GM23338 (cell line): ENCODE data around the gene KRTAP10-5. TPM values are rescaled to one million over a fixed set of nuclear protein-coding genes. Genes with fewer than 3 reads are reported as not detected.
A peak's percentile ranks its signal among the peaks of the same experiment; 100 is the strongest.

Source experiments
- ATAC-seq: fragments of 200-7000 bp; cut with Tn5 transposase; 3 replicates; pipeline ENCODE4 v1.9.1; 2020
- DNase-seq: peaks from one replicate; pipeline ENCODE4 v3.0.0-alpha.2; 2015; ENCODE audit warnings: low spot score
- H2AFZ ChIP-seq: fragments of 200-600 bp; sonication (generic); 2 replicates; pipeline ENCODE4 v1.8.0; 2016; ENCODE audit warnings: antibody characterized with exemption, mild to moderate bottlenecking, moderate library complexity
- H3F3A ChIP-seq: fragments of 200-600 bp; sonication (generic); replicated peaks from 2 replicates; pipeline ENCODE4 v1.8.0; 2017; ENCODE audit warnings: antibody characterized with exemption, mixed run types, low read depth
- H3K27ac ChIP-seq: fragments of 200-600 bp; sonication (generic); 2 replicates; pipeline ENCODE4 v1.6.1; 2016; ENCODE audit warnings: low read depth
- H3K27me3 ChIP-seq: fragments of 200-600 bp; sonication (generic); 2 replicates; pipeline ENCODE4 v1.8.0; 2016; ENCODE audit warnings: mild to moderate bottlenecking, mixed run types, moderate library complexity; ENCODE audit not compliant: insufficient read depth
- H3K36me3 ChIP-seq: fragments of 200-600 bp; sonication (generic); 2 replicates; pipeline ENCODE4 v1.8.0; 2016; ENCODE audit warnings: mild to moderate bottlenecking; ENCODE audit not compliant: insufficient read depth
- H3K4me1 ChIP-seq: fragments of 200-600 bp; sonication (generic); 2 replicates; pipeline ENCODE4 v1.8.0; 2016; ENCODE audit warnings: mild to moderate bottlenecking, moderate library complexity; ENCODE audit not compliant: insufficient read depth
- H3K4me2 ChIP-seq: fragments of 200-600 bp; sonication (generic); 2 replicates; pipeline ENCODE4 v1.7.1; 2017; ENCODE audit warnings: mixed run types
- H3K4me3 ChIP-seq: fragments of 200-600 bp; sonication (generic); 2 replicates; pipeline ENCODE4 v1.6.1; 2016; ENCODE audit warnings: mixed run types
- H3K79me2 ChIP-seq: fragments of 200-600 bp; sonication (generic); replicated peaks from 2 replicates; pipeline ENCODE4 v1.8.0; 2017; ENCODE audit warnings: mild to moderate bottlenecking; ENCODE audit not compliant: insufficient read depth
- H3K9me2 ChIP-seq: fragments of 200-600 bp; sonication (generic); 2 replicates; pipeline ENCODE4 v1.8.0; 2017; ENCODE audit not compliant: insufficient read depth
- H4K20me1 ChIP-seq: fragments of 200-600 bp; sonication (generic); replicated peaks from 2 replicates; pipeline ENCODE4 v1.8.0; 2017; ENCODE audit warnings: mild to moderate bottlenecking; ENCODE audit not compliant: insufficient read depth
- H3K27ac Mint-ChIP-seq: 2 replicates; pipeline ENCODE4 v1.8.0; 2020; ENCODE audit warnings: inconsistent platforms, mild to moderate bottlenecking, moderate library complexity, mixed read lengths
- H3K27me3 Mint-ChIP-seq: 3 replicates; pipeline ENCODE4 v1.8.0; 2022; ENCODE audit warnings: low read depth, mild to moderate bottlenecking, moderate library complexity, mixed read lengths, inconsistent platforms; ENCODE audit not compliant: insufficient read depth, poor library complexity
- H3K36me3 Mint-ChIP-seq: 3 replicates; pipeline ENCODE4 v1.8.0; 2021; ENCODE audit warnings: low read depth, mild to moderate bottlenecking, inconsistent platforms, moderate library complexity, mixed read lengths
- H3K4me1 Mint-ChIP-seq: 3 replicates; pipeline ENCODE4 v1.8.0; 2020; ENCODE audit warnings: mild to moderate bottlenecking, inconsistent platforms, mixed read lengths
- H3K4me3 Mint-ChIP-seq: 3 replicates; pipeline ENCODE4 v1.8.0; 2021; ENCODE audit warnings: moderate library complexity, mild to moderate bottlenecking, inconsistent platforms, mixed read lengths
- H3K9me3 Mint-ChIP-seq: 3 replicates; pipeline ENCODE4 v1.8.0; 2020; ENCODE audit warnings: moderate library complexity, mild to moderate bottlenecking, inconsistent platforms, mixed read lengths
- CREB1 ChIP-seq: fragments of 250-450 bp; sonication (Bioruptor Pico); IDR thresholded peaks from 2 replicates; pipeline ENCODE4 v1.5.0; 2020; ENCODE audit warnings: low read depth, mild to moderate bottlenecking, moderate library complexity
- EZH2 ChIP-seq: fragments of 200-600 bp; sonication (generic); IDR thresholded peaks from one replicate; pipeline ENCODE4 v1.8.0; 2017; ENCODE audit warnings: antibody characterized with exemption, mild to moderate bottlenecking, low read depth; ENCODE audit not compliant: unreplicated experiment
- EZH2phosphoT487 ChIP-seq: fragments of 200-600 bp; sonication (generic); IDR thresholded peaks from one replicate; pipeline ENCODE4 v1.8.1; 2018; ENCODE audit warnings: antibody characterized with exemption; ENCODE audit not compliant: unreplicated experiment
- JUNB ChIP-seq: IDR thresholded peaks from one replicate; pipeline ENCODE4 v1.6.1; 2016; ENCODE audit warnings: antibody characterized with exemption; ENCODE audit not compliant: unreplicated experiment
- NANOG ChIP-seq: IDR thresholded peaks from 2 replicates; pipeline ENCODE4 v1.6.1; 2016; ENCODE audit warnings: antibody characterized with exemption, borderline replicate concordance
- POLR2AphosphoS5 ChIP-seq: IDR thresholded peaks from 2 replicates; pipeline ENCODE4 v1.6.1; 2016; ENCODE audit warnings: antibody characterized with exemption, low read depth
- STAT1 ChIP-seq: IDR thresholded peaks from one replicate; pipeline ENCODE4 v1.6.1; 2016; ENCODE audit warnings: antibody characterized with exemption; ENCODE audit not compliant: unreplicated experiment
- ZNF114 ChIP-seq: fragments of 250-450 bp; sonication (Bioruptor Pico); IDR thresholded peaks from 2 replicates; pipeline ENCODE4 v1.5.0; 2020; ENCODE audit warnings: mild to moderate bottlenecking, moderate library complexity
- ZNF331 ChIP-seq: fragments of 250-450 bp; sonication (Bioruptor Pico); IDR thresholded peaks from 2 replicates; pipeline ENCODE4 v1.5.0; 2020; ENCODE audit warnings: low read depth, mild to moderate bottlenecking, moderate library complexity
- polyA plus RNA-seq: library from polyadenylated mRNA; unstranded; fragments of >200 nt; fragmentation: Nextera tagmentation; extraction: Ambion mirVana; gene quantifications from 2 replicates; pipeline ENCODE4 v1.2.1, GENCODE V29; 2016
- total RNA-seq: library from RNA; depleted of rRNA; stranded (reverse); fragments of >200 nt; shearing (Covaris generic); gene quantifications from 2 replicates; pipeline ENCODE4 v1.2.3, GENCODE V29; 2014
- TF ChIP-seq, protein P1 (sequence below): IDR thresholded peaks from one replicate; pipeline ENCODE4 v1.6.1; 2018; ENCODE audit warnings: antibody characterized with exemption; ENCODE audit not compliant: unreplicated experiment
- TF ChIP-seq, protein P2 (sequence below), 2 experiments: fragments of 200-600 bp in 1 of 2; sonication (generic) in 1 of 2; conservative IDR thresholded peaks; 2 replicates each; pipeline versions ENCODE4 v1.5.1 to v1.6.1; 2016 to 2017; ENCODE audit warnings: antibody characterized with exemption in 2 of 2, low read depth in 2 of 2, mild to moderate bottlenecking in 2 of 2, moderate library complexity in 1 of 2
- TF ChIP-seq, protein P3 (sequence below): IDR thresholded peaks from 2 replicates; pipeline ENCODE4 v1.6.1; 2016; ENCODE audit warnings: antibody characterized with exemption
- TF ChIP-seq, protein P4 (sequence below): fragments of 250-450 bp; sonication (Bioruptor Pico); IDR thresholded peaks from 2 replicates; pipeline ENCODE4 v1.5.0; 2020; ENCODE audit warnings: mild to moderate bottlenecking, moderate library complexity

The KRTAP10-5 gene
- total and polyA plus RNA-seq, 2 experiments from 2014 or later: not detected

DNA sequence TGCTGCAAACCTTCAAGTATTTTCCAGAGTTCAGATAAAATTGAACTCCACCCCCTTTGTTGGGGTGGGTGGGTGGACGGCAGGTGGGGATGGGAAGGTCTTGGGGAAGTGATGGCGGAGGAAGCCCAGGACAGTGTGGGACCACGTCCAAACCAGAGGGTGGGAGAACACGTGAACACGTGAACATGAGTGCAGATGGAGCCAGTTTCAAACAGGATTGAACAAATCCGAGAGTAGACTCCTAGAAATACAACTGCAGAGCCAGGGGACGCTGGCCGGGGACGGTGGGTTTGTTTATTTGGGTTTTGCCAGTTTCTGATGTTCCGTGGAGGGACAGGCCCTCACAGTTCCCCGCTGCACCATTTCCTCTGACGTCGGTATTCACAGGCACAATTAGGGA, 32.0 kb downstream of the KRTAP10-5 start:
- Mint-ChIP-seq H3K36me3 (peaks cover 19% of the 10 kb centered on the region; the same call in 2 of the 3 replicates), H3K4me1 (peaks cover 47% of the 10 kb centered on the region), H3K27ac (peak overlapping the region; percentile 95), H3K4me3 (no peak overlapping the region; the same call in 2 of the 3 replicates), H3K27me3 (peaks cover 20% of the 10 kb centered on the region), H3K9me3 (peaks cover 15% of the 10 kb centered on the region)
- Histone ChIP-seq H2AFZ (no peak overlapping the region), H3K79me2 (no peaks in the 10 kb centered on the region), H3K4me2 (peak overlapping the region; percentile 58; the same call in 1 of the 2 replicates), H3F3A (no peaks in the 10 kb centered on the region), H3K27me3 (no peaks in the 10 kb centered on the region), H4K20me1 (no peaks in the 10 kb centered on the region), H3K27ac (peak overlapping the region; percentile 96), H3K36me3 (no peaks in the 10 kb centered on the region; the same call in 1 of the 2 replicates), H3K4me1 (peaks cover 25% of the 10 kb centered on the region), H3K9me2 (no peaks in the 10 kb centered on the region), H3K4me3 (no peak overlapping the region)
- ATAC-seq: no peak
- no peak for DNase-seq
- TF ChIP-seq EZH2phosphoT487 (no peak), EZH2 (no peak), STAT1 (no peak), POLR2AphosphoS5 (no peak), CREB1 (CRISPR knock-in tag) (no peak), ZNF331 (CRISPR knock-in tag) (no peak), JUNB (no peak), NANOG (no peak), ZNF114 (no peak)
- TF ChIP-seq, protein P1, sequence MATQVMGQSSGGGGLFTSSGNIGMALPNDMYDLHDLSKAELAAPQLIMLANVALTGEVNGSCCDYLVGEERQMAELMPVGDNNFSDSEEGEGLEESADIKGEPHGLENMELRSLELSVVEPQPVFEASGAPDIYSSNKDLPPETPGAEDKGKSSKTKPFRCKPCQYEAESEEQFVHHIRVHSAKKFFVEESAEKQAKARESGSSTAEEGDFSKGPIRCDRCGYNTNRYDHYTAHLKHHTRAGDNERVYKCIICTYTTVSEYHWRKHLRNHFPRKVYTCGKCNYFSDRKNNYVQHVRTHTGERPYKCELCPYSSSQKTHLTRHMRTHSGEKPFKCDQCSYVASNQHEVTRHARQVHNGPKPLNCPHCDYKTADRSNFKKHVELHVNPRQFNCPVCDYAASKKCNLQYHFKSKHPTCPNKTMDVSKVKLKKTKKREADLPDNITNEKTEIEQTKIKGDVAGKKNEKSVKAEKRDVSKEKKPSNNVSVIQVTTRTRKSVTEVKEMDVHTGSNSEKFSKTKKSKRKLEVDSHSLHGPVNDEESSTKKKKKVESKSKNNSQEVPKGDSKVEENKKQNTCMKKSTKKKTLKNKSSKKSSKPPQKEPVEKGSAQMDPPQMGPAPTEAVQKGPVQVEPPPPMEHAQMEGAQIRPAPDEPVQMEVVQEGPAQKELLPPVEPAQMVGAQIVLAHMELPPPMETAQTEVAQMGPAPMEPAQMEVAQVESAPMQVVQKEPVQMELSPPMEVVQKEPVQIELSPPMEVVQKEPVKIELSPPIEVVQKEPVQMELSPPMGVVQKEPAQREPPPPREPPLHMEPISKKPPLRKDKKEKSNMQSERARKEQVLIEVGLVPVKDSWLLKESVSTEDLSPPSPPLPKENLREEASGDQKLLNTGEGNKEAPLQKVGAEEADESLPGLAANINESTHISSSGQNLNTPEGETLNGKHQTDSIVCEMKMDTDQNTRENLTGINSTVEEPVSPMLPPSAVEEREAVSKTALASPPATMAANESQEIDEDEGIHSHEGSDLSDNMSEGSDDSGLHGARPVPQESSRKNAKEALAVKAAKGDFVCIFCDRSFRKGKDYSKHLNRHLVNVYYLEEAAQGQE: no peak
- TF ChIP-seq, protein P2, sequence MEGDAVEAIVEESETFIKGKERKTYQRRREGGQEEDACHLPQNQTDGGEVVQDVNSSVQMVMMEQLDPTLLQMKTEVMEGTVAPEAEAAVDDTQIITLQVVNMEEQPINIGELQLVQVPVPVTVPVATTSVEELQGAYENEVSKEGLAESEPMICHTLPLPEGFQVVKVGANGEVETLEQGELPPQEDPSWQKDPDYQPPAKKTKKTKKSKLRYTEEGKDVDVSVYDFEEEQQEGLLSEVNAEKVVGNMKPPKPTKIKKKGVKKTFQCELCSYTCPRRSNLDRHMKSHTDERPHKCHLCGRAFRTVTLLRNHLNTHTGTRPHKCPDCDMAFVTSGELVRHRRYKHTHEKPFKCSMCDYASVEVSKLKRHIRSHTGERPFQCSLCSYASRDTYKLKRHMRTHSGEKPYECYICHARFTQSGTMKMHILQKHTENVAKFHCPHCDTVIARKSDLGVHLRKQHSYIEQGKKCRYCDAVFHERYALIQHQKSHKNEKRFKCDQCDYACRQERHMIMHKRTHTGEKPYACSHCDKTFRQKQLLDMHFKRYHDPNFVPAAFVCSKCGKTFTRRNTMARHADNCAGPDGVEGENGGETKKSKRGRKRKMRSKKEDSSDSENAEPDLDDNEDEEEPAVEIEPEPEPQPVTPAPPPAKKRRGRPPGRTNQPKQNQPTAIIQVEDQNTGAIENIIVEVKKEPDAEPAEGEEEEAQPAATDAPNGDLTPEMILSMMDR (conservative IDR thresholded peaks at IDR 0.05; ENCODE audit: low read depth in 2 of 2): no peak
- TF ChIP-seq, protein P3, sequence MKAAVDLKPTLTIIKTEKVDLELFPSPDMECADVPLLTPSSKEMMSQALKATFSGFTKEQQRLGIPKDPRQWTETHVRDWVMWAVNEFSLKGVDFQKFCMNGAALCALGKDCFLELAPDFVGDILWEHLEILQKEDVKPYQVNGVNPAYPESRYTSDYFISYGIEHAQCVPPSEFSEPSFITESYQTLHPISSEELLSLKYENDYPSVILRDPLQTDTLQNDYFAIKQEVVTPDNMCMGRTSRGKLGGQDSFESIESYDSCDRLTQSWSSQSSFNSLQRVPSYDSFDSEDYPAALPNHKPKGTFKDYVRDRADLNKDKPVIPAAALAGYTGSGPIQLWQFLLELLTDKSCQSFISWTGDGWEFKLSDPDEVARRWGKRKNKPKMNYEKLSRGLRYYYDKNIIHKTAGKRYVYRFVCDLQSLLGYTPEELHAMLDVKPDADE: no peak
- TF ChIP-seq, protein P4, sequence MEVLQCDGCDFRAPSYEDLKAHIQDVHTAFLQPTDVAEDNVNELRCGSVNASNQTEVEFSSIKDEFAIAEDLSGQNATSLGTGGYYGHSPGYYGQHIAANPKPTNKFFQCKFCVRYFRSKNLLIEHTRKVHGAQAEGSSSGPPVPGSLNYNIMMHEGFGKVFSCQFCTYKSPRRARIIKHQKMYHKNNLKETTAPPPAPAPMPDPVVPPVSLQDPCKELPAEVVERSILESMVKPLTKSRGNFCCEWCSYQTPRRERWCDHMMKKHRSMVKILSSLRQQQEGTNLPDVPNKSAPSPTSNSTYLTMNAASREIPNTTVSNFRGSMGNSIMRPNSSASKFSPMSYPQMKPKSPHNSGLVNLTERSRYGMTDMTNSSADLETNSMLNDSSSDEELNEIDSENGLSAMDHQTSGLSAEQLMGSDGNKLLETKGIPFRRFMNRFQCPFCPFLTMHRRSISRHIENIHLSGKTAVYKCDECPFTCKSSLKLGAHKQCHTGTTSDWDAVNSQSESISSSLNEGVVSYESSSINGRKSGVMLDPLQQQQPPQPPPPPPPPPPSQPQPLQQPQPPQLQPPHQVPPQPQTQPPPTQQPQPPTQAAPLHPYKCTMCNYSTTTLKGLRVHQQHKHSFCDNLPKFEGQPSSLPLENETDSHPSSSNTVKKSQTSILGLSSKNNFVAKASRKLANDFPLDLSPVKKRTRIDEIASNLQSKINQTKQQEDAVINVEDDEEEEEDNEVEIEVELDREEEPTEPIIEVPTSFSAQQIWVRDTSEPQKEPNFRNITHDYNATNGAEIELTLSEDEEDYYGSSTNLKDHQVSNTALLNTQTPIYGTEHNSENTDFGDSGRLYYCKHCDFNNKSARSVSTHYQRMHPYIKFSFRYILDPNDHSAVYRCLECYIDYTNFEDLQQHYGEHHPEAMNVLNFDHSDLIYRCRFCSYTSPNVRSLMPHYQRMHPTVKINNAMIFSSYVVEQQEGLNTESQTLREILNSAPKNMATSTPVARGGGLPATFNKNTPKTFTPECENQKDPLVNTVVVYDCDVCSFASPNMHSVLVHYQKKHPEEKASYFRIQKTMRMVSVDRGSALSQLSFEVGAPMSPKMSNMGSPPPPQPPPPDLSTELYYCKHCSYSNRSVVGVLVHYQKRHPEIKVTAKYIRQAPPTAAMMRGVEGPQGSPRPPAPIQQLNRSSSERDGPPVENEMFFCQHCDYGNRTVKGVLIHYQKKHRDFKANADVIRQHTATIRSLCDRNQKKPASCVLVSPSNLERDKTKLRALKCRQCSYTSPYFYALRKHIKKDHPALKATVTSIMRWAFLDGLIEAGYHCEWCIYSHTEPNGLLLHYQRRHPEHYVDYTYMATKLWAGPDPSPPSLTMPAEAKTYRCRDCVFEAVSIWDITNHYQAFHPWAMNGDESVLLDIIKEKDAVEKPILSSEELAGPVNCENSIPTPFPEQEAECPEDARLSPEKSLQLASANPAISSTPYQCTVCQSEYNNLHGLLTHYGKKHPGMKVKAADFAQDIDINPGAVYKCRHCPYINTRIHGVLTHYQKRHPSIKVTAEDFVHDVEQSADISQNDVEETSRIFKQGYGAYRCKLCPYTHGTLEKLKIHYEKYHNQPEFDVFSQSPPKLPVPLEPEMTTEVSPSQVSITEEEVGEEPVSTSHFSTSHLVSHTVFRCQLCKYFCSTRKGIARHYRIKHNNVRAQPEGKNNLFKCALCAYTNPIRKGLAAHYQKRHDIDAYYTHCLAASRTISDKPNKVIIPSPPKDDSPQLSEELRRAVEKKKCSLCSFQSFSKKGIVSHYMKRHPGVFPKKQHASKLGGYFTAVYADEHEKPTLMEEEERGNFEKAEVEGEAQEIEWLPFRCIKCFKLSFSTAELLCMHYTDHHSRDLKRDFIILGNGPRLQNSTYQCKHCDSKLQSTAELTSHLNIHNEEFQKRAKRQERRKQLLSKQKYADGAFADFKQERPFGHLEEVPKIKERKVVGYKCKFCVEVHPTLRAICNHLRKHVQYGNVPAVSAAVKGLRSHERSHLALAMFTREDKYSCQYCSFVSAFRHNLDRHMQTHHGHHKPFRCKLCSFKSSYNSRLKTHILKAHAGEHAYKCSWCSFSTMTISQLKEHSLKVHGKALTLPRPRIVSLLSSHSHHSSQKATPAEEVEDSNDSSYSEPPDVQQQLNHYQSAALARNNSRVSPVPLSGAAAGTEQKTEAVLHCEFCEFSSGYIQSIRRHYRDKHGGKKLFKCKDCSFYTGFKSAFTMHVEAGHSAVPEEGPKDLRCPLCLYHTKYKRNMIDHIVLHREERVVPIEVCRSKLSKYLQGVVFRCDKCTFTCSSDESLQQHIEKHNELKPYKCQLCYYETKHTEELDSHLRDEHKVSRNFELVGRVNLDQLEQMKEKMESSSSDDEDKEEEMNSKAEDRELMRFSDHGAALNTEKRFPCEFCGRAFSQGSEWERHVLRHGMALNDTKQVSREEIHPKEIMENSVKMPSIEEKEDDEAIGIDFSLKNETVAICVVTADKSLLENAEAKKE (CRISPR knock-in tag): no peak
